Tibial artery (tissue), 4 donors: ENCODE results near the gene TRABD2B.

Experiments used
- DNase-seq, 2 donors: peaks; one replicate each; pipeline ENCODE4 v3.0.0-alpha.2; 2019
- H3K27ac ChIP-seq, 2 donors: fragments of 200-600 bp; sonication (generic) in 1 of 2; 1 replicate in 1 of 2; 2 replicates in 1 of 2; pipeline ENCODE4 v1.5.1; 2018 to 2019; ENCODE audit warnings: mild to moderate bottlenecking in 1 of 2
- H3K27me3 ChIP-seq, 2 donors: fragments of 200-600 bp; sonication (generic) in 1 of 2; one replicate each; pipeline versions ENCODE4 v1.5.1 to v1.6.0; 2016 to 2019
- H3K36me3 ChIP-seq, 3 donors: fragments of 200-600 bp; sonication (generic) in 2 of 3; one replicate each; pipeline ENCODE4 v1.5.1; 2016 to 2019; ENCODE audit warnings: mild to moderate bottlenecking in 2 of 3
- H3K4me1 ChIP-seq, 4 donors: fragments of 200-600 bp; sonication (generic) in 2 of 4; 1 replicate in 3 of 4; 2 replicates in 1 of 4; pipeline ENCODE4 v1.5.1; 2016 to 2019
- H3K4me3 ChIP-seq, 2 donors: fragments of 200-600 bp; sonication (generic) in 1 of 2; 1 replicate in 1 of 2; 2 replicates in 1 of 2; pipeline ENCODE4 v1.5.1; 2018 to 2019; ENCODE audit warnings: mild to moderate bottlenecking in 2 of 2
- H3K9me3 ChIP-seq, 3 donors: fragments of 200-600 bp; sonication (generic) in 1 of 3; one replicate each; pipeline ENCODE4 v1.5.1; 2016 to 2019
- CTCF ChIP-seq, 2 experiments: fragments of 200-600 bp in 1 of 2; fragments of 450-650 bp in 1 of 2; IDR thresholded peaks; one replicate each; pipeline ENCODE4 v1.5.1; 2017 to 2019; ENCODE audit warnings: antibody characterized with exemption in 2 of 2, mild to moderate bottlenecking in 1 of 2, moderate library complexity in 1 of 2
- intact Hi-C: fragments of 100-400 bp; cut with DNase I; formaldehyde crosslinking; loops from one replicate; pipeline ENCODE4 v1.15.0; 2023; ENCODE audit warnings: low total_unique reads

The TRABD2B gene

GRCh38 chr1:47725992-47726855 is 271.0 kb downstream of the TRABD2B start:
- Histone ChIP-seq H3K4me1 (peaks cover 0 to 18% (median 14%) of the 10 kb centered on the region in 4 donors), H3K27me3 (peaks cover 0 to 28% of the 10 kb centered on the region in 2 donors), H3K36me3 (no peaks in the 10 kb centered on the region), H3K27ac (no peak overlapping the region), H3K9me3 (no peaks in the 10 kb centered on the region), H3K4me3 (peak overlapping the region; percentile 10 to 37)
- intact Hi-C loops, result loop anchor here (1.0 kb wide), 1 partner anchor 290 kb away; no protein-coding TSS in a partner anchor
- TF ChIP-seq CTCF (IDR thresholded peaks at IDR 0.05), result peak; percentile 88 to 90
- peak; percentile 84 to 88 for DNase-seq

GRCh38 chr1:47725511-47725991 is 271.6 kb downstream of the TRABD2B start:
- no peaks in the 10 kb centered on the region for H3K36me3 ChIP-seq
- intact Hi-C loops, result no loop called here
- H3K4me1 ChIP-seq, result peaks cover 0 to 18% (median 14%) of the 10 kb centered on the region in 4 donors
- DNase-seq, result no peak
- no peak overlapping the region for H3K27ac ChIP-seq
- no peak for TF ChIP-seq CTCF (IDR thresholded peaks at IDR 0.05)
- peak overlapping the region; percentile 10 to 37 for H3K4me3 ChIP-seq
- H3K27me3 ChIP-seq, result peaks cover 0 to 28% of the 10 kb centered on the region in 2 donors
- H3K9me3 ChIP-seq, result no peaks in the 10 kb centered on the region

- peak; percentile 33 to 37 for TF ChIP-seq CTCF (IDR thresholded peaks at IDR 0.05)
- Histone ChIP-seq H3K4me3 (peak overlapping the region; percentile 10 to 37), H3K4me1 (peaks cover 0 to 18% (median 14%) of the 10 kb centered on the region in 4 donors), H3K9me3 (no peaks in the 10 kb centered on the region), H3K27ac (no peak overlapping the region), H3K36me3 (no peaks in the 10 kb centered on the region), H3K27me3 (peaks cover 0 to 31% of the 10 kb centered on the region in 2 donors)
- intact Hi-C loops, result no loop called here
- no peak for DNase-seq
These were observed 272.1 kb downstream of the TRABD2B start for GRCh38 chr1:47725000-47725473.

GRCh38 chr1:47724432-47724999 is 272.7 kb downstream of the TRABD2B start:
- intact Hi-C loops, result no loop called here

More at GRCh38 chr1:47724432-47724999, 272.7 kb downstream of the TRABD2B start:
- Histone ChIP-seq H3K4me3 (peak overlapping the region; percentile 10 to 37), H3K27me3 (peaks cover 0 to 35% of the 10 kb centered on the region in 2 donors), H3K9me3 (no peaks in the 10 kb centered on the region), H3K27ac (no peak overlapping the region), H3K4me1 (peaks cover 0 to 18% (median 14%) of the 10 kb centered on the region in 4 donors), H3K36me3 (no peaks in the 10 kb centered on the region)
- TF ChIP-seq CTCF (IDR thresholded peaks at IDR 0.05), result no peak
- DNase-seq, result no peak
